CD14-positive monocyte (primary cell): ENCODE results near the gene KRTAP23-1. TPM values are rescaled to one million over a fixed set of nuclear protein-coding genes. Genes with fewer than 3 reads are reported as not detected.

Experiments used
- DNase-seq, 3 donors: peaks; one replicate each; pipeline ENCODE4 v3.0.0-alpha.2; 2011 to 2022
- H2AFZ ChIP-seq: 2 replicates; pipeline ENCODE4 v1.6.0; 2012; ENCODE audit warnings: mild to moderate bottlenecking, low read depth, low read length, inconsistent platforms; ENCODE audit not compliant: insufficient read depth, poor library complexity, severe bottlenecking
- H3K27ac ChIP-seq, 2 donors: 1 replicate in 1 of 2; 2 replicates in 1 of 2; pipeline ENCODE4 v1.5.1; 2012 to 2013; ENCODE audit warnings: low read length in 2 of 2, control low read depth in 1 of 2, inconsistent platforms in 1 of 2, low read depth in 1 of 2, mild to moderate bottlenecking in 1 of 2
- H3K27me3 ChIP-seq, 2 donors: one replicate each; pipeline versions ENCODE4 v1.6.0 to v1.6.1; 2011 to 2013; ENCODE audit warnings: low read length in 2 of 2; ENCODE audit not compliant: control insufficient read depth in 2 of 2, insufficient read depth in 2 of 2
- H3K36me3 ChIP-seq, 2 donors: replicated peaks in 1 of 2; 1 replicate in 1 of 2; 2 replicates in 1 of 2; pipeline versions ENCODE4 v1.5.1 to v1.6.1; 2012 to 2013; ENCODE audit warnings: low read length in 2 of 2, control low read depth in 1 of 2, inconsistent platforms in 1 of 2, mild to moderate bottlenecking in 1 of 2; ENCODE audit not compliant: insufficient read depth in 2 of 2, control insufficient read depth in 1 of 2
- H3K4me1 ChIP-seq, 2 donors: 1 replicate in 1 of 2; 2 replicates in 1 of 2; pipeline versions ENCODE4 v1.5.1 to v1.6.1; 2012 to 2013; ENCODE audit warnings: low read length in 2 of 2, control low read depth in 1 of 2, inconsistent platforms in 1 of 2, mild to moderate bottlenecking in 1 of 2, moderate library complexity in 1 of 2; ENCODE audit not compliant: insufficient read depth in 2 of 2, control insufficient read depth in 1 of 2
- H3K4me2 ChIP-seq: replicated peaks from 2 replicates; pipeline ENCODE3; 2012; ENCODE audit warnings: low read length, moderate library complexity, mild to moderate bottlenecking; ENCODE audit not compliant: poor library complexity, severe bottlenecking; ENCODE audit errors: extremely low read depth
- H3K4me3 ChIP-seq, 3 experiments: fragments of 200-600 bp in 1 of 3; sonication (generic) in 1 of 3; replicated peaks in 1 of 3; 1 replicate in 2 of 3; 2 replicates in 1 of 3; pipeline ENCODE4 v1.5.1; 2011 to 2013; ENCODE audit warnings: low read length in 3 of 3, mild to moderate bottlenecking in 3 of 3, control low read depth in 2 of 3, low read depth in 2 of 3, inconsistent platforms in 1 of 3, moderate library complexity in 1 of 3
- H3K79me2 ChIP-seq: 2 replicates; pipeline ENCODE4 v1.6.0; 2012; ENCODE audit warnings: mild to moderate bottlenecking, control low read depth, inconsistent platforms, low read length, moderate library complexity; ENCODE audit not compliant: insufficient read depth
- H3K9ac ChIP-seq: 2 replicates; pipeline ENCODE4 v1.6.0; 2017; ENCODE audit warnings: low read length, mild to moderate bottlenecking; ENCODE audit not compliant: insufficient read depth, poor library complexity, severe bottlenecking
- H3K9me3 ChIP-seq, 2 donors: replicated peaks in 1 of 2; 1 replicate in 1 of 2; 2 replicates in 1 of 2; pipeline versions ENCODE4 v1.5.1 to v1.6.1; 2012 to 2013; ENCODE audit warnings: low read length in 2 of 2, control low read depth in 1 of 2; ENCODE audit not compliant: control insufficient read depth in 1 of 2, insufficient read depth in 1 of 2
- H4K20me1 ChIP-seq: 2 replicates; pipeline ENCODE4 v1.6.0; 2012; ENCODE audit warnings: mild to moderate bottlenecking, low read length, control low read depth, moderate library complexity; ENCODE audit not compliant: insufficient read depth
- H3K27ac Mint-ChIP-seq, 7 donors: one replicate each; pipeline ENCODE4 v1.8.0; 2020; ENCODE audit warnings: mild to moderate bottlenecking in 7 of 7, mixed read lengths in 7 of 7, moderate library complexity in 6 of 7, inconsistent platforms in 2 of 7
- H3K27me3 Mint-ChIP-seq, 3 donors: one replicate each; pipeline ENCODE4 v1.8.0; 2021 to 2022; ENCODE audit warnings: low read depth in 3 of 3, mild to moderate bottlenecking in 3 of 3, mixed read lengths in 3 of 3, moderate library complexity in 3 of 3, inconsistent platforms in 1 of 3
- H3K36me3 Mint-ChIP-seq, 2 donors: one replicate each; pipeline ENCODE4 v1.8.0; 2020; ENCODE audit warnings: mixed read lengths in 2 of 2, inconsistent platforms in 1 of 2, mild to moderate bottlenecking in 1 of 2
- H3K4me1 Mint-ChIP-seq: one replicate; pipeline ENCODE4 v1.8.0; 2020; ENCODE audit warnings: mild to moderate bottlenecking, mixed read lengths
- H3K4me3 Mint-ChIP-seq, 2 donors: one replicate each; pipeline ENCODE4 v1.8.0; 2020; ENCODE audit warnings: mild to moderate bottlenecking in 2 of 2, mixed read lengths in 2 of 2, moderate library complexity in 1 of 2
- H3K9me3 Mint-ChIP-seq, 7 donors: one replicate each; pipeline ENCODE4 v1.8.0; 2020 to 2022; ENCODE audit warnings: mixed read lengths in 7 of 7, mild to moderate bottlenecking in 6 of 7, moderate library complexity in 6 of 7, inconsistent platforms in 2 of 7
- WGBS: methylation state at CpG from one replicate; pipeline ENCODE4 v1.1.5; 2013; ENCODE audit warnings: missing lambda C conversion rate; ENCODE audit not compliant: insufficient coverage; 5-methylcytosine and 5-hydroxymethylcytosine counted together
- intact Hi-C, 2 donors: fragments of 100-400 bp; cut with micrococcal nuclease; formaldehyde crosslinking; loops; one replicate each; pipeline versions ENCODE4 v1.15.0 to v1.15.1; 2023
- polyA plus RNA-seq, 3 donors: library from polyadenylated mRNA; depleted of rRNA in 1 of 3; unstranded in 2 of 3; stranded (reverse) in 1 of 3; fragments of 300-500 nt in 2 of 3; fragments of >200 nt in 1 of 3; fragmentation: Illumina TruSeq in 2 of 3; gene quantifications; 1 replicate in 2 of 3; 2 replicates in 1 of 3; pipeline ENCODE4 v1.2.3, GENCODE V29; 2012 to 2021
- TF ChIP-seq, protein P1 (sequence below): fragments of 200-600 bp; IDR thresholded peaks from one replicate; pipeline ENCODE4 v1.8.0; 2022; ENCODE audit warnings: antibody characterized with exemption, mild to moderate bottlenecking

KRTAP23-1 gene
- polyA plus RNA-seq, 3 donors, result not detected

DNA sequence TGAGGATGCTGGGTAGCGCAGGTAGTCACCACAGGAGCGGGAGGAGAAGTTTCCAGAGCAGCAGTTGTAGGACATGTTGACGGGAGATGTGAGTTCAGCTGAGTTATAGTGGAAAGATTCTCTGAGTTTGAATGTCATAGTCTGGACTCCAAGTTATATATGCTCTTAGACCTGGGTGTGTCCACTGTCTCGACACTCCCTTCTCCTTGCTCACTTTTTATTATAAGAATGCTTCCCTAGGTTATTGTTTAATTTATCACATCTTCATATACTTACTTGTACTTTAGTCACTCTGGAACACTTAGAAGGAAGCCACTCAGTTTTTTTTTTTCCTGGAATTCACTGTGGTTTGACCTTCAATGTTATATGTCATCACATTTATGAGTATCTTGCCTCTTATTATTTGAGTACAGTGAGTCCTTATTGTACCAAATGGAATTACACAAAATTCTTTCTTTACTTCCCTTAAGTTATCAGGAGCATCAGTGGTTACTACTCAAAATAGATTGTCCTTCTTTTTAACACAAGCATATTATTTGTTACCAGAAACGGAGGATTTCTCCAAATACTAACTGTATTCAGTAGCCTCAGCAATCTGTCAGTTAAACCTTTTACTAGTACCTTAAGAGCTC lies 23.8 kb upstream of the KRTAP23-1 start, which contains the start of gene KRTAP13-2:
Gene KRTAP13-2 (minus strand): TSS at position 133 of the 632 bp plus-strand sequence. CDS start 58 bp downstream, at position 75.
- no peaks in the 10 kb centered on the region for H3K36me3 ChIP-seq
- no peaks in the 10 kb centered on the region for H4K20me1 ChIP-seq
- Mint-ChIP-seq H3K4me3 (no peak within 1 kb of the TSS), H3K27me3 (peaks cover 0 to 3% (median 1%) of the 10 kb centered on the region in 3 donors), H3K4me1 (no peaks in the 10 kb centered on the region), H3K27ac (no peak within 1 kb of the TSS), H3K36me3 (no peaks in the 10 kb centered on the region), H3K9me3 (peaks cover 0 to 9% (median 3%) of the 10 kb centered on the region in 7 donors)
- 100% methylated on average over 1 of the region's 5 CpGs for WGBS
- no peaks in the 10 kb centered on the region for H3K4me1 ChIP-seq
- H3K9ac ChIP-seq, result no peak within 1 kb of the TSS
- no peaks in the 10 kb centered on the region for H3K27me3 ChIP-seq
- TF ChIP-seq, protein P1, sequence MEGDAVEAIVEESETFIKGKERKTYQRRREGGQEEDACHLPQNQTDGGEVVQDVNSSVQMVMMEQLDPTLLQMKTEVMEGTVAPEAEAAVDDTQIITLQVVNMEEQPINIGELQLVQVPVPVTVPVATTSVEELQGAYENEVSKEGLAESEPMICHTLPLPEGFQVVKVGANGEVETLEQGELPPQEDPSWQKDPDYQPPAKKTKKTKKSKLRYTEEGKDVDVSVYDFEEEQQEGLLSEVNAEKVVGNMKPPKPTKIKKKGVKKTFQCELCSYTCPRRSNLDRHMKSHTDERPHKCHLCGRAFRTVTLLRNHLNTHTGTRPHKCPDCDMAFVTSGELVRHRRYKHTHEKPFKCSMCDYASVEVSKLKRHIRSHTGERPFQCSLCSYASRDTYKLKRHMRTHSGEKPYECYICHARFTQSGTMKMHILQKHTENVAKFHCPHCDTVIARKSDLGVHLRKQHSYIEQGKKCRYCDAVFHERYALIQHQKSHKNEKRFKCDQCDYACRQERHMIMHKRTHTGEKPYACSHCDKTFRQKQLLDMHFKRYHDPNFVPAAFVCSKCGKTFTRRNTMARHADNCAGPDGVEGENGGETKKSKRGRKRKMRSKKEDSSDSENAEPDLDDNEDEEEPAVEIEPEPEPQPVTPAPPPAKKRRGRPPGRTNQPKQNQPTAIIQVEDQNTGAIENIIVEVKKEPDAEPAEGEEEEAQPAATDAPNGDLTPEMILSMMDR, result no peak
- DNase-seq, result no peak
- peaks cover 0 to 6% of the 10 kb centered on the region in 2 donors for H3K9me3 ChIP-seq
- intact Hi-C loops, result no loop called here
- no peaks in the 10 kb centered on the region for H3K79me2 ChIP-seq
- no peak within 1 kb of the TSS for H3K27ac ChIP-seq
- H3K4me2 ChIP-seq, result no peak within 1 kb of the TSS
- H2AFZ ChIP-seq, result no peak within 1 kb of the TSS
- H3K4me3 ChIP-seq, result no peak within 1 kb of the TSS

- Histone ChIP-seq H3K4me1 (no peaks in the 10 kb centered on the region), H3K27me3 (no peaks in the 10 kb centered on the region), H3K36me3 (no peaks in the 10 kb centered on the region), H2AFZ (no peak overlapping the region), H3K27ac (no peak overlapping the region), H3K4me2 (no peak overlapping the region), H3K9ac (no peak overlapping the region), H3K4me3 (no peak overlapping the region), H3K79me2 (no peaks in the 10 kb centered on the region), H4K20me1 (no peaks in the 10 kb centered on the region), H3K9me3 (no peaks in the 10 kb centered on the region)
- no CpG with 5 or more reads among the region's 3 CpGs for WGBS
- no peak overlapping the region for H3K4me3 Mint-ChIP-seq
- no peak overlapping the region for H3K27ac Mint-ChIP-seq
- intact Hi-C loops, result no loop called here
- DNase-seq, result no peak
- no peaks in the 10 kb centered on the region for H3K4me1 Mint-ChIP-seq
- H3K27me3 Mint-ChIP-seq, result peaks cover 1 to 3% (median 2%) of the 10 kb centered on the region in 3 donors
- H3K9me3 Mint-ChIP-seq, result peaks cover 0 to 6% (median 4%) of the 10 kb centered on the region in 7 donors
- H3K36me3 Mint-ChIP-seq, result no peaks in the 10 kb centered on the region
- TF ChIP-seq, protein P1, result no peak
These were observed 7.5 kb upstream of the KRTAP23-1 start for GRCh38 chr21:30355906-30356305.
